GM21381 (cell line): ENCODE measurements around the gene ANKRD33B.
"Not testable (repeated sequence)": the region's sequence is repeated elsewhere in the genome, so short reads cannot be mapped to it uniquely, and the experiment has no call there.

Source experiments
- ATAC-seq: cut with Tn5 transposase; IDR thresholded peaks from one replicate; pipeline ENCODE4 v1.9.1; 2021; ENCODE audit warnings: mild to moderate bottlenecking, moderate library complexity; ENCODE audit not compliant: unreplicated experiment

Gene ANKRD33B

GRCh38 chr5:10563945-10564837, at the start of gene ANKRD33B:
Gene ANKRD33B (plus strand): TSS chr5:10564070. CDS start chr5:10564468, 398 bp downstream.
- peak; percentile 49 for ATAC-seq

GRCh38 chr5:10514572-10514971, 49.3 kb upstream of the ANKRD33B start:
- ATAC-seq, result not testable (repeated sequence)

GRCh38 chr5:10515492-10515891, 48.4 kb upstream of the ANKRD33B start:
- no peak for ATAC-seq

- no peak for ATAC-seq
Observed at GRCh38 chr5:10518347-10518746, 45.5 kb upstream of the ANKRD33B start.

GRCh38 chr5:10519729-10520128, 44.1 kb upstream of the ANKRD33B start:
- no peak for ATAC-seq

- no peak for ATAC-seq
Observed at GRCh38 chr5:10520706-10521105, 43.2 kb upstream of the ANKRD33B start.

GRCh38 chr5:10521466-10522223, 42.2 kb upstream of the ANKRD33B start:
- ATAC-seq, result no peak

- ATAC-seq, result no peak
Observed at GRCh38 chr5:10522224-10522611, 41.7 kb upstream of the ANKRD33B start.

GRCh38 chr5:10524376-10525123, 39.3 kb upstream of the ANKRD33B start:
- no peak for ATAC-seq

- ATAC-seq, result no peak
Observed at GRCh38 chr5:10525124-10525495, 38.8 kb upstream of the ANKRD33B start.

- ATAC-seq, result no peak
Observed at GRCh38 chr5:10527281-10527950, 36.5 kb upstream of the ANKRD33B start.

GRCh38 chr5:10528056-10528816, 35.6 kb upstream of the ANKRD33B start:
- ATAC-seq, result no peak

GRCh38 chr5:10528827-10529226, 35.0 kb upstream of the ANKRD33B start:
- ATAC-seq, result no peak

GRCh38 chr5:10530601-10531320, 33.1 kb upstream of the ANKRD33B start:
- no peak for ATAC-seq

GRCh38 chr5:10532421-10532820, 31.4 kb upstream of the ANKRD33B start:
- no peak for ATAC-seq

GRCh38 chr5:10533226-10533625, 30.6 kb upstream of the ANKRD33B start:
- no peak for ATAC-seq

- no peak for ATAC-seq
Observed at GRCh38 chr5:10534561-10535530, 29.0 kb upstream of the ANKRD33B start.

GRCh38 chr5:10536511-10536910, 27.4 kb upstream of the ANKRD33B start:
- ATAC-seq, result no peak
